ENCODE data around the gene ZBTB40.

ZBTB40 gene

DNA sequence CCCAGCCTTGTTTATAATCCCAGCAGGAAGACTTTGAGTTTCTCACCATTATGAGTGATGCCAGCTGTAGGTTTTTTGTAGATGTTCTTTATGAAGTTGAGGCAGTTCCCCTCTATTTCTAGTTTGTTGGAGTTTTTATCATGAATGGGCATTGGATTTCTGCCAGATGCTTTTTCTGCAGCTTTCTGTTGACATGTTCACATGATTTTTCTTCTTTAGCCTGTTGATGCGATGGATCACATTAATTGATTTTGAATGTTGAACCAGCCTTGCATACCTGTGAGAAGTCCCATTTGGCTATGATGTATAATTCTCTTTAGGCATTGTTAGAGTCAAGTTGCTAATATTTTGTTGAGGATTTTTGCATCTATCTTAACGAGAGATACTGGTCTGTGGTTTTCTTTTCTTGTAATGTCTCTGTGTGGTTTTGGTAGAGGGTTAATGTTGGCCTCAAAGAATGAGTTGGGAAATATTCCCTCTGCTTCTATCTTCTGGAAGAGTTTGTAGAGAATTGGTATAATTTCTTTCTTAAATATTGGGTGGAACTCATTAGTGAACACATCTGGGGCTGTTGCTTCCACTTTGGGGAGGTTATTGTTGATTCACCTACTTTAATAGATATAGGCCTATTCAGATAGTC lies 33.2 kb downstream of the ZBTB40 start:
- no peaks in the 10 kb centered on the region for H3K9me3 ChIP-seq (ENCODE audit: control insufficient read depth, insufficient read depth, low read length)
- H3K36me3 ChIP-seq (ENCODE audit: control insufficient read depth, insufficient read depth, low read length), result no peaks in the 10 kb centered on the region
- H3K9ac ChIP-seq (ENCODE audit: low read depth, low read length), result no peak overlapping the region
- peaks cover 13% of the 10 kb centered on the region for H3K4me1 ChIP-seq (ENCODE audit: control insufficient read depth, insufficient read depth, low read length)
- H3K27me3 ChIP-seq (ENCODE audit: control insufficient read depth, insufficient read depth, low read length), result no peaks in the 10 kb centered on the region
- no peak overlapping the region for H3K4me3 ChIP-seq (ENCODE audit: low read depth, low read length)

- H3K36me3 ChIP-seq (ENCODE audit: control insufficient read depth, insufficient read depth, low read length), result no peaks in the 10 kb centered on the region
- H3K9ac ChIP-seq (ENCODE audit: low read depth, low read length), result no peak overlapping the region
- H3K4me3 ChIP-seq (ENCODE audit: low read depth, low read length), result no peak overlapping the region
- H3K4me1 ChIP-seq (ENCODE audit: control insufficient read depth, insufficient read depth, low read length), result peaks cover 17% of the 10 kb centered on the region
- H3K27me3 ChIP-seq (ENCODE audit: control insufficient read depth, insufficient read depth, low read length), result no peaks in the 10 kb centered on the region
- H3K9me3 ChIP-seq (ENCODE audit: control insufficient read depth, insufficient read depth, low read length), result no peaks in the 10 kb centered on the region
These were observed 33.8 kb downstream of the ZBTB40 start for GRCh38 chr1:22485431-22485830.

GRCh38 chr1:22487781-22488180 lies 36.1 kb downstream of the ZBTB40 start:
- H3K4me3 ChIP-seq (ENCODE audit: low read depth, low read length), result no peak overlapping the region
- no peaks in the 10 kb centered on the region for H3K36me3 ChIP-seq (ENCODE audit: control insufficient read depth, insufficient read depth, low read length)
- peaks cover 27% of the 10 kb centered on the region for H3K4me1 ChIP-seq (ENCODE audit: control insufficient read depth, insufficient read depth, low read length)
- no peaks in the 10 kb centered on the region for H3K9me3 ChIP-seq (ENCODE audit: control insufficient read depth, insufficient read depth, low read length)
- no peaks in the 10 kb centered on the region for H3K27me3 ChIP-seq (ENCODE audit: control insufficient read depth, insufficient read depth, low read length)
- no peak overlapping the region for H3K9ac ChIP-seq (ENCODE audit: low read depth, low read length)

- no peaks in the 10 kb centered on the region for H3K36me3 ChIP-seq (ENCODE audit: control insufficient read depth, insufficient read depth, low read length)
- H3K27me3 ChIP-seq (ENCODE audit: control insufficient read depth, insufficient read depth, low read length), result no peaks in the 10 kb centered on the region
- H3K9me3 ChIP-seq (ENCODE audit: control insufficient read depth, insufficient read depth, low read length), result no peaks in the 10 kb centered on the region
- no peak overlapping the region for H3K4me3 ChIP-seq (ENCODE audit: low read depth, low read length)
- peaks cover 27% of the 10 kb centered on the region for H3K4me1 ChIP-seq (ENCODE audit: control insufficient read depth, insufficient read depth, low read length)
- no peak overlapping the region for H3K9ac ChIP-seq (ENCODE audit: low read depth, low read length)
These were observed 36.7 kb downstream of the ZBTB40 start for GRCh38 chr1:22488319-22488718.

DNA sequence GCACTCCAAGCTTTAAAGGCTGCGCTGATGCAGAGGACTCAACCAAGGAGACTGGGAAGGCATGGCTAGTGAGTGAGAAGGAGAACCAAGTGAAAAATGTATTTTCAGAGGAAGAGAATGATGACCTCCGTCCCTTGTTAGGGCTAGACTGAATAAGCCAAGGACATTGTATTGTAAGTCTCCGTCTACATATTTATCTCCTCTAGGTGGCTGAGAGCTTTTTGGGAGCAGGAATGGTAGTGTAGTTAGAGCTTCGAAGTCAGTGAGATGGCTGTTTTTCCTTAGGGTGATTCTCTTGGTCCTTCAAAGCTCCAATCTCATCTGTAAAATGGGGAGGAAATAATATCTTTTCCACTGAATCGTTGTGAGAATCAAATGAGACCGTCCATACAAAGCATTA lies 37.6 kb downstream of the ZBTB40 start:
- Histone ChIP-seq H3K36me3 (ENCODE audit: control insufficient read depth, insufficient read depth, low read length) (no peaks in the 10 kb centered on the region), H3K4me1 (ENCODE audit: control insufficient read depth, insufficient read depth, low read length) (peaks cover 27% of the 10 kb centered on the region), H3K9ac (ENCODE audit: low read depth, low read length) (no peak overlapping the region), H3K4me3 (ENCODE audit: low read depth, low read length) (no peak overlapping the region), H3K27me3 (ENCODE audit: control insufficient read depth, insufficient read depth, low read length) (no peaks in the 10 kb centered on the region), H3K9me3 (ENCODE audit: control insufficient read depth, insufficient read depth, low read length) (no peaks in the 10 kb centered on the region)

GRCh38 chr1:22489823-22490222 lies 38.2 kb downstream of the ZBTB40 start:
- H3K36me3 ChIP-seq (ENCODE audit: control insufficient read depth, insufficient read depth, low read length), result no peaks in the 10 kb centered on the region
- no peak overlapping the region for H3K4me3 ChIP-seq (ENCODE audit: low read depth, low read length)
- H3K27me3 ChIP-seq (ENCODE audit: control insufficient read depth, insufficient read depth, low read length), result no peaks in the 10 kb centered on the region
- H3K9ac ChIP-seq (ENCODE audit: low read depth, low read length), result no peak overlapping the region
- H3K9me3 ChIP-seq (ENCODE audit: control insufficient read depth, insufficient read depth, low read length), result no peaks in the 10 kb centered on the region
- H3K4me1 ChIP-seq (ENCODE audit: control insufficient read depth, insufficient read depth, low read length), result peaks cover 27% of the 10 kb centered on the region

GRCh38 chr1:22490309-22490708 lies 38.7 kb downstream of the ZBTB40 start:
- Histone ChIP-seq H3K36me3 (ENCODE audit: control insufficient read depth, insufficient read depth, low read length) (no peaks in the 10 kb centered on the region), H3K4me1 (ENCODE audit: control insufficient read depth, insufficient read depth, low read length) (peaks cover 27% of the 10 kb centered on the region), H3K9me3 (ENCODE audit: control insufficient read depth, insufficient read depth, low read length) (no peaks in the 10 kb centered on the region), H3K27me3 (ENCODE audit: control insufficient read depth, insufficient read depth, low read length) (no peaks in the 10 kb centered on the region), H3K4me3 (ENCODE audit: low read depth, low read length) (no peak overlapping the region), H3K9ac (ENCODE audit: low read depth, low read length) (no peak overlapping the region)

GRCh38 chr1:22491995-22492715 lies 40.5 kb downstream of the ZBTB40 start:
- H3K36me3 ChIP-seq (ENCODE audit: control insufficient read depth, insufficient read depth, low read length), result no peaks in the 10 kb centered on the region
- H3K4me3 ChIP-seq (ENCODE audit: low read depth, low read length), result no peak overlapping the region
- no peaks in the 10 kb centered on the region for H3K9me3 ChIP-seq (ENCODE audit: control insufficient read depth, insufficient read depth, low read length)
- peaks cover 27% of the 10 kb centered on the region for H3K4me1 ChIP-seq (ENCODE audit: control insufficient read depth, insufficient read depth, low read length)
- no peak overlapping the region for H3K9ac ChIP-seq (ENCODE audit: low read depth, low read length)
- H3K27me3 ChIP-seq (ENCODE audit: control insufficient read depth, insufficient read depth, low read length), result no peaks in the 10 kb centered on the region

DNA sequence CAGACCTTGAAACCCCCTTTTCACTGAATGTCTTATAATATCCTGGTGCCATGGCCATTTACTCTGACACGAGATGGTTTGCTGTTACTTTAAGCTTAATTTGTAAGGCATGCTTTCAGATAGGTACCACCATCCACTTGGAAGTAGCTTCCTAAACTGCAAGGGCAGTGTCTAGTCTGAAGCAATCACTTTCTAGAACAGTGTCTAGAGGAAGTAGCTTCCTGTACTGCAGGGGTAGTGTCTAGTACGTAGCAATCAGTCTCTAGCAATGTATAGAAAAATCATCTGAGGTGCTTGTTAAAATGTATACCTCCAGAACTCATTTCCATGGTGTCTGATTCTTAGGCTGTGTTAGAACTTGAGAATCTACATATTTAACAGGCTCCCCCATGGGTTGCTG lies 42.5 kb downstream of the ZBTB40 start:
- Histone ChIP-seq H3K9me3 (ENCODE audit: control insufficient read depth, insufficient read depth, low read length) (no peaks in the 10 kb centered on the region), H3K9ac (ENCODE audit: low read depth, low read length) (no peak overlapping the region), H3K4me3 (ENCODE audit: low read depth, low read length) (no peak overlapping the region), H3K36me3 (ENCODE audit: control insufficient read depth, insufficient read depth, low read length) (no peaks in the 10 kb centered on the region), H3K27me3 (ENCODE audit: control insufficient read depth, insufficient read depth, low read length) (peaks cover 6% of the 10 kb centered on the region), H3K4me1 (ENCODE audit: control insufficient read depth, insufficient read depth, low read length) (peaks cover 24% of the 10 kb centered on the region)

DNA sequence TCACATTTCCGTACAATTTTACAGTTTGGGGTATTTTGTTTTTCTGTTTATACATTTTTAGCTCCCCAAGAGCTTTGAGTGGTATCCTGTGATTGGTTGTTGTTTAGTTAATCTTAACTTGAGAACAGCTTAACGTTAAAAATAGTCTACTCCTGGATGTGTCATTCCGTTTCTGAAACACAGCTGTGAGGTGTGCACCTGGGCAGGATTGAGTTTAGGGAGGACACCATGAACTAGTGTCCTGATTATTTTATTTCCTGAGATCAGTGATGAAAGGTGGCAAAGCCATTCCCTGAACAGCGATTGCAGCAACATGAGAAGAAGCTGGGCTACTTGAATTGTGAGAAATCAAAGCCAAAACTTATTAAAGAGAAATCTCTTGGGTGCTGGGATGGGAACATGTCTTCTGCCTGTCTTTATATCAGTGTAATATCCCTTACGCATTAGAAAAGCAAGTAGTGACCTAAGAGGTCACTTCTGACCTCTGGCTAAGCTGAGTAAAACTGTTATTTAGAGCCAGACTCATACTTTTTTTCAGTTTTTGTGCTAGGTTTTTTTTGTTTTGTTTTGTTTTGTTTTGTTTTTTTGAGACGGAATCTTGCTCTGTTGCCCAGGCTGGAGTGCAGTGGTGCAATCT lies 43.4 kb downstream of the ZBTB40 start:
- no peak overlapping the region for H3K9ac ChIP-seq (ENCODE audit: low read depth, low read length)
- no peak overlapping the region for H3K4me3 ChIP-seq (ENCODE audit: low read depth, low read length)
- H3K36me3 ChIP-seq (ENCODE audit: control insufficient read depth, insufficient read depth, low read length), result no peaks in the 10 kb centered on the region
- H3K27me3 ChIP-seq (ENCODE audit: control insufficient read depth, insufficient read depth, low read length), result peaks cover 7% of the 10 kb centered on the region
- H3K9me3 ChIP-seq (ENCODE audit: control insufficient read depth, insufficient read depth, low read length), result no peaks in the 10 kb centered on the region
- peaks cover 16% of the 10 kb centered on the region for H3K4me1 ChIP-seq (ENCODE audit: control insufficient read depth, insufficient read depth, low read length)

GRCh38 chr1:22496536-22497160 lies 45.0 kb downstream of the ZBTB40 start:
- no peak overlapping the region for H3K9ac ChIP-seq (ENCODE audit: low read depth, low read length)
- no peaks in the 10 kb centered on the region for H3K9me3 ChIP-seq (ENCODE audit: control insufficient read depth, insufficient read depth, low read length)
- no peak overlapping the region for H3K4me3 ChIP-seq (ENCODE audit: low read depth, low read length)
- no peaks in the 10 kb centered on the region for H3K36me3 ChIP-seq (ENCODE audit: control insufficient read depth, insufficient read depth, low read length)
- peaks cover 12% of the 10 kb centered on the region for H3K4me1 ChIP-seq (ENCODE audit: control insufficient read depth, insufficient read depth, low read length)
- peaks cover 7% of the 10 kb centered on the region for H3K27me3 ChIP-seq (ENCODE audit: control insufficient read depth, insufficient read depth, low read length)
